Measurements from ENCODE around the gene LRRC14B. TPM values are rescaled to one million over a fixed set of nuclear protein-coding genes. Genes with fewer than 3 reads are reported as not detected.

LRRC14B gene
- total and polyA plus RNA-seq, 7 experiments from 2014 or later, result 0.51 TPM; not detected in 6

DNA sequence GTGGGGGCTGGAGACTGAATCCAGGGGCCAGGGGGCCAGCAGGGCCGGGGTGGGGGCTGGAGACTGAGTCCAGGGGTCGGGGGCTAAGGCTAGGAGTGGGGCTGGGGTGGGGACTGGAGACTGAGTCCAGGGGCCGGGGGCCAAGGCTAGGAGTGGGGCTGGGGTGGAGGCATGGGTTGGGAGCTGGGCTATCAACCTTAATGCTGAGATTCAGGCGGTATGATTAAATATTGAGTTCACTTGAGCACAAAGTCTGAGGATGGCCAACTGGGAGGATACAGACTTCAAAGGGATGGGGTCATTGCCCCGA is 17.0 kb upstream of the LRRC14B start:
- ChIA-PET CTCF (no interaction called here), POLR2A (no interaction called here)
- intact Hi-C loops (cut with micrococcal nuclease), result no loop called here
- Mint-ChIP-seq H3K4me3 (no peak overlapping the region), H3K27me3 (peaks cover 0 to 7% (median 0%) of the 10 kb centered on the region in 5 donors), H3K4me1 (peaks cover 0 to 1% (median 0%) of the 10 kb centered on the region in 7 donors), H3K27ac (no peak overlapping the region), H3K36me3 (peaks cover 0 to 4% (median 0%) of the 10 kb centered on the region in 5 donors), H3K9me3 (no peaks in the 10 kb centered on the region)
- Histone ChIP-seq H3K4me1 (ENCODE audit: control insufficient read depth in 2 of 2, insufficient read depth in 2 of 2, low read length in 2 of 2) (no peaks in the 10 kb centered on the region), H3K27ac (ENCODE audit: low read depth, low read length) (no peak overlapping the region), H3K4me3 (ENCODE audit: low read length) (no peak overlapping the region), H3K27me3 (ENCODE audit: control insufficient read depth in 2 of 2, insufficient read depth in 2 of 2, low read length in 2 of 2) (no peaks in the 10 kb centered on the region), H3K36me3 (ENCODE audit: control insufficient read depth in 2 of 3, insufficient read depth in 3 of 3, low read length in 3 of 3) (no peaks in the 10 kb centered on the region), H3K9me3 (ENCODE audit: control insufficient read depth in 2 of 3, low read length in 3 of 3) (no peaks in the 10 kb centered on the region)
- DNase-seq (no peak), ATAC-seq (no peak)

- ATAC-seq, result no peak
- intact Hi-C loops (cut with micrococcal nuclease), result no loop called here
- H3K9me3 Mint-ChIP-seq, result no peaks in the 10 kb centered on the region
- H3K27ac ChIP-seq (ENCODE audit: low read depth, low read length), result no peak overlapping the region
- H3K4me3 ChIP-seq (ENCODE audit: low read length), result no peak overlapping the region
- H3K4me1 ChIP-seq (ENCODE audit: control insufficient read depth in 2 of 2, insufficient read depth in 2 of 2, low read length in 2 of 2), result no peaks in the 10 kb centered on the region
- H3K27me3 ChIP-seq (ENCODE audit: control insufficient read depth in 2 of 2, insufficient read depth in 2 of 2, low read length in 2 of 2), result no peaks in the 10 kb centered on the region
- no peaks in the 10 kb centered on the region for H3K9me3 ChIP-seq (ENCODE audit: control insufficient read depth in 2 of 3, low read length in 3 of 3)
- H3K4me3 Mint-ChIP-seq, result no peak overlapping the region
- ChIA-PET CTCF (no interaction called here), POLR2A (no interaction called here)
- peaks cover 0 to 7% (median 0%) of the 10 kb centered on the region in 5 donors for H3K27me3 Mint-ChIP-seq
- H3K36me3 ChIP-seq (ENCODE audit: control insufficient read depth in 2 of 3, insufficient read depth in 3 of 3, low read length in 3 of 3), result no peaks in the 10 kb centered on the region
- H3K27ac Mint-ChIP-seq, result no peak overlapping the region
- peaks cover 0 to 1% (median 0%) of the 10 kb centered on the region in 7 donors for H3K4me1 Mint-ChIP-seq
- H3K36me3 Mint-ChIP-seq, result peaks cover 0 to 4% (median 0%) of the 10 kb centered on the region in 5 donors
- no peak for DNase-seq
Observed at GRCh38 chr5:174876-175465, 16.3 kb upstream of the LRRC14B start.

- Mint-ChIP-seq H3K4me1 (peaks cover 0 to 1% (median 0%) of the 10 kb centered on the region in 7 donors), H3K27ac (no peak overlapping the region)
- POLR2A ChIA-PET, result no interaction called here
Observed at GRCh38 chr5:176296-176823, 14.9 kb upstream of the LRRC14B start.

DNA sequence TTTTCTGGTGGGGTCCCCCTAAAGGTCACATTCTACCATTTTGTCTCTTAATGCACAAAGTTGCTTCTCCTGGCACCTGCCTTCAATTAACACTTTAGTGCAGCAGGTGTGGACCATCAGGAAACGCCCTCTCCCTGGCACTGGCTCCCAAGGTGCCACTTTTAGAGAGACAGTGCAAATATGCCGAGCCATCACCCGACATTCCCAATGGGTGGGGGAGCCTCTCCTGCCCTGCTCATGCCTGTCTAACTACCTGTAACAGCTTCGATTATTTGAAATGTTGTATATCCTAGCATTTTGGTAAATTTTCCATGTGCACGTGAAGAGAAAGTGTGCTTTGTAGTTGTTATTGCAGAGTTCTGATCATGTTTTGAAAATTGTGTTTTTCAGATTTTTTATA is 13.2 kb upstream of the LRRC14B start:
- Histone ChIP-seq H3K9me3 (ENCODE audit: control insufficient read depth in 2 of 3, low read length in 3 of 3) (no peaks in the 10 kb centered on the region), H3K36me3 (ENCODE audit: control insufficient read depth in 2 of 3, insufficient read depth in 3 of 3, low read length in 3 of 3) (no peaks in the 10 kb centered on the region), H3K27me3 (ENCODE audit: control insufficient read depth in 2 of 2, insufficient read depth in 2 of 2, low read length in 2 of 2) (no peaks in the 10 kb centered on the region), H3K4me3 (ENCODE audit: low read length) (no peak overlapping the region), H3K27ac (ENCODE audit: low read depth, low read length) (no peak overlapping the region), H3K4me1 (ENCODE audit: control insufficient read depth in 2 of 2, insufficient read depth in 2 of 2, low read length in 2 of 2) (no peaks in the 10 kb centered on the region)
- CTCF ChIA-PET, result no interaction called here
- Mint-ChIP-seq H3K27me3 (peaks cover 0 to 14% (median 0%) of the 10 kb centered on the region in 5 donors), H3K4me3 (no peak overlapping the region), H3K36me3 (no peaks in the 10 kb centered on the region), H3K9me3 (no peaks in the 10 kb centered on the region), H3K27ac (no peak overlapping the region), H3K4me1 (peaks cover 0 to 1% (median 0%) of the 10 kb centered on the region in 7 donors)
- intact Hi-C loops (cut with micrococcal nuclease), result no loop called here
- ATAC-seq, result no peak
- POLR2A ChIA-PET, result no interaction called here
- DNase-seq, result no peak

More at GRCh38 chr5:176296-176823, 14.9 kb upstream of the LRRC14B start:
- intact Hi-C loops (cut with micrococcal nuclease), result no loop called here
- DNase-seq, result no peak
- Histone ChIP-seq H3K4me1 (ENCODE audit: control insufficient read depth in 2 of 2, insufficient read depth in 2 of 2, low read length in 2 of 2) (no peaks in the 10 kb centered on the region), H3K27me3 (ENCODE audit: control insufficient read depth in 2 of 2, insufficient read depth in 2 of 2, low read length in 2 of 2) (no peaks in the 10 kb centered on the region), H3K27ac (ENCODE audit: low read depth, low read length) (no peak overlapping the region), H3K36me3 (ENCODE audit: control insufficient read depth in 2 of 3, insufficient read depth in 3 of 3, low read length in 3 of 3) (no peaks in the 10 kb centered on the region), H3K9me3 (ENCODE audit: control insufficient read depth in 2 of 3, low read length in 3 of 3) (no peaks in the 10 kb centered on the region), H3K4me3 (ENCODE audit: low read length) (no peak overlapping the region)
- Mint-ChIP-seq H3K27me3 (peaks cover 0 to 10% (median 0%) of the 10 kb centered on the region in 5 donors), H3K9me3 (no peaks in the 10 kb centered on the region), H3K36me3 (peaks cover 0 to 4% (median 0%) of the 10 kb centered on the region in 5 donors), H3K4me3 (no peak overlapping the region)
- CTCF ChIA-PET, result no interaction called here
- ATAC-seq, result no peak

- no peaks in the 10 kb centered on the region for H3K9me3 Mint-ChIP-seq
- CTCF ChIA-PET, result no interaction called here
Observed at GRCh38 chr5:179401-179800, 11.9 kb upstream of the LRRC14B start.

GRCh38 chr5:180286-180918 is 10.9 kb upstream of the LRRC14B start:
- Histone ChIP-seq H3K4me1 (ENCODE audit: control insufficient read depth in 2 of 2, insufficient read depth in 2 of 2, low read length in 2 of 2) (no peaks in the 10 kb centered on the region), H3K36me3 (ENCODE audit: control insufficient read depth in 2 of 3, insufficient read depth in 3 of 3, low read length in 3 of 3) (no peaks in the 10 kb centered on the region), H3K4me3 (ENCODE audit: low read length) (no peak overlapping the region), H3K9me3 (ENCODE audit: control insufficient read depth in 2 of 3, low read length in 3 of 3) (no peaks in the 10 kb centered on the region), H3K27me3 (ENCODE audit: control insufficient read depth in 2 of 2, insufficient read depth in 2 of 2, low read length in 2 of 2) (no peaks in the 10 kb centered on the region), H3K27ac (ENCODE audit: low read depth, low read length) (no peak overlapping the region)
- intact Hi-C loops (cut with micrococcal nuclease), result no loop called here
- ChIA-PET POLR2A (no interaction called here), CTCF (no interaction called here)
- no peaks in the 10 kb centered on the region for H3K9me3 Mint-ChIP-seq
- H3K27me3 Mint-ChIP-seq, result peaks cover 0 to 9% (median 0%) of the 10 kb centered on the region in 5 donors
- H3K36me3 Mint-ChIP-seq, result no peaks in the 10 kb centered on the region
- ATAC-seq, result no peak
- H3K4me1 Mint-ChIP-seq, result no peaks in the 10 kb centered on the region
- DNase-seq, result no peak
- H3K27ac Mint-ChIP-seq, result no peak overlapping the region
- no peak overlapping the region for H3K4me3 Mint-ChIP-seq

More at GRCh38 chr5:179401-179800, 11.9 kb upstream of the LRRC14B start:
- Histone ChIP-seq H3K9me3 (ENCODE audit: control insufficient read depth in 2 of 3, low read length in 3 of 3) (no peaks in the 10 kb centered on the region), H3K36me3 (ENCODE audit: control insufficient read depth in 2 of 3, insufficient read depth in 3 of 3, low read length in 3 of 3) (no peaks in the 10 kb centered on the region), H3K4me1 (ENCODE audit: control insufficient read depth in 2 of 2, insufficient read depth in 2 of 2, low read length in 2 of 2) (no peaks in the 10 kb centered on the region), H3K4me3 (ENCODE audit: low read length) (no peak overlapping the region), H3K27ac (ENCODE audit: low read depth, low read length) (no peak overlapping the region), H3K27me3 (ENCODE audit: control insufficient read depth in 2 of 2, insufficient read depth in 2 of 2, low read length in 2 of 2) (no peaks in the 10 kb centered on the region)
- Mint-ChIP-seq H3K27ac (no peak overlapping the region), H3K27me3 (peaks cover 0 to 9% (median 0%) of the 10 kb centered on the region in 5 donors), H3K4me1 (no peaks in the 10 kb centered on the region), H3K4me3 (no peak overlapping the region), H3K36me3 (no peaks in the 10 kb centered on the region)
- POLR2A ChIA-PET, result no interaction called here
- ATAC-seq (no peak), DNase-seq (no peak)
- intact Hi-C loops (cut with micrococcal nuclease), result no loop called here

GRCh38 chr5:181160-181559 is 10.1 kb upstream of the LRRC14B start:
- POLR2A ChIA-PET, result no interaction called here
- H3K4me1 Mint-ChIP-seq, result no peaks in the 10 kb centered on the region

More at GRCh38 chr5:181160-181559, 10.1 kb upstream of the LRRC14B start:
- intact Hi-C loops (cut with micrococcal nuclease), result no loop called here
- Histone ChIP-seq H3K4me1 (ENCODE audit: control insufficient read depth in 2 of 2, insufficient read depth in 2 of 2, low read length in 2 of 2) (no peaks in the 10 kb centered on the region), H3K36me3 (ENCODE audit: control insufficient read depth in 2 of 3, insufficient read depth in 3 of 3, low read length in 3 of 3) (no peaks in the 10 kb centered on the region), H3K27ac (ENCODE audit: low read depth, low read length) (no peak overlapping the region), H3K4me3 (ENCODE audit: low read length) (no peak overlapping the region), H3K27me3 (ENCODE audit: control insufficient read depth in 2 of 2, insufficient read depth in 2 of 2, low read length in 2 of 2) (no peaks in the 10 kb centered on the region), H3K9me3 (ENCODE audit: control insufficient read depth in 2 of 3, low read length in 3 of 3) (no peaks in the 10 kb centered on the region)
- no peak for ATAC-seq
- Mint-ChIP-seq H3K27ac (no peak overlapping the region), H3K9me3 (no peaks in the 10 kb centered on the region), H3K27me3 (peaks cover 0 to 9% (median 0%) of the 10 kb centered on the region in 5 donors), H3K36me3 (no peaks in the 10 kb centered on the region), H3K4me3 (no peak overlapping the region)
- DNase-seq, result no peak
- CTCF ChIA-PET, result no interaction called here

Data from naive thymus-derived CD4-positive, alpha-beta T cell (primary cell).